Fibroblast of skin of left quadriceps (primary cell): ENCODE data around the gene AFM.
A peak's percentile ranks its signal among the peaks of the same experiment; 100 is the strongest.

Source experiments
- DNase-seq, 2 experiments: peaks; one replicate each; pipeline ENCODE4 v3.0.0-alpha.2; 2013; ENCODE audit warnings: low read depth in 2 of 2

Gene AFM

DNA sequence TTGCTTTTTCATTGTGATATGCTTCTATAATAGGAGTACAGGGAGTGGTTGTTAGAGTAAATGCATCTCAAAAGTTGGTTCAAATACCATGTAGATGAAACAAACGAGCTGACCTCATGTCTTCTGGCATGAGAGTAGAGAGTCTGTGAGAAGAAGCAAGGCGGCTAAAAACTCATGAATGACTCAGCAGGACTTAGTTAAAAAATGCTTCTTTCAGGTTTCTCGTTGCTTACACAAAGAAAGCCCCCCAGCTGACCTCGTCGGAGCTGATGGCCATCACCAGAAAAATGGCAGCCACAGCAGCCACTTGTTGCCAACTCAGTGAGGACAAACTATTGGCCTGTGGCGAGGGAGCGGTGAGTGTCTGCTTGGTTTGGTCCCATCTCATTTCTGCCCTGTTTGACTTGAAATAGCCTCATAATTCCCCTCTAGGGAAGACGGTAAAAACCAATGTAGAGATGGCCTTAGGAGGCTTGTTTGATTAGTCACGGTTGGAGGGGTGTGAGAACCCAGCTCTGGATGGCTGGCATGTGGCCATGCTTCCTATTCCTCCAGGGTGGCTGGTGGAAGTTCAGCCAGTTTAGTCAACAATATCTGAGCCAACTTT, 31.0 kb upstream of the AFM start:
- peak; percentile 68 to 69 for DNase-seq

DNA sequence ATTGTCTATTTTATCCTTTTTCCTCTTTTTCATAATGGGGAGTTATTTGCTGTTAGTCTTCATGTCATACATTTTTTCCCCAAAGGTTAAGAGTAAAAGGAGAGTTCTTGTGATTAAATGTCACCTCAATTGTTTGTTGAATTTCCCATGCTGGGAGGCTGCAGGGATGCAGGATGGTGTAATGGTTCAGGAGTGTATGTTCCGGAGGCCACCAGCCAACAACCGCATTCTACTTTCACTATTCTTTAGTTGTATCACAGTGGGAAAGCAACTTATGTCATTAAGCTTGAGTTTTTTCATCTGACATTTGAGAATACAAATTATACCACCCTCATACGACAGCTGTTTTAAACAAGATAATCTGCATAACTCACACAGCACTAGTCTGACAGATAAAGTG, 30.1 kb upstream of the AFM start:
- no peak for DNase-seq

DNA sequence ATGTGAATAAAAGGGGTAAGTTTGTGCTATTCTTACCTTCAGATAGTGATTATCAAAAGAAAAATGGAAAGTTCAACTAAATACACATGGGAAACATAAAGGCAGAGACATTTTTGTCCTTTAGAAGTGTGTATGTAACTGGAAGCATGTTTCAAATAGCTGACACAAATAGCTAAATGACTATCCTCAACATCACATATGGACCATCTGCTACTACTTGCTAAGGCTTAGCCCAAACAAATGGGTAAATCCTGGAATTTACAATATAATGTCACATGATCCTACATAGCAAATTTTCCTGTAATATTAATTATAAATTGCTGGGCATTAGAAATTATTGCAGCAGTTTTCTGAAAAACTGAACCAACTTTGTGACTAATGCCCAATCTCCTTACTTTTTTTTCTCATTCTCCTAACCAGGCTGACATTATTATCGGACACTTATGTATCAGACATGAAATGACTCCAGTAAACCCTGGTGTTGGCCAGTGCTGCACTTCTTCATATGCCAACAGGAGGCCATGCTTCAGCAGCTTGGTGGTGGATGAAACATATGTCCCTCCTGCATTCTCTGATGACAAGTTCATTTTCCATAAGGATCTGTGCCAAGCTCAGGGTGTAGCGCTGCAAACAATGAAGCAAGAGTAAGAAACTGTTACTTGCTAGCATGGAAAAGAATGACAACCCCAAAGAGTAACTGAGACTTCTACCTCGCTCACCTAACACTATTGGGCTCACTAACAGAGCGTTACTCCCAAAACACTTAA, 29.4 kb upstream of the AFM start:
- DNase-seq, result no peak

DNA sequence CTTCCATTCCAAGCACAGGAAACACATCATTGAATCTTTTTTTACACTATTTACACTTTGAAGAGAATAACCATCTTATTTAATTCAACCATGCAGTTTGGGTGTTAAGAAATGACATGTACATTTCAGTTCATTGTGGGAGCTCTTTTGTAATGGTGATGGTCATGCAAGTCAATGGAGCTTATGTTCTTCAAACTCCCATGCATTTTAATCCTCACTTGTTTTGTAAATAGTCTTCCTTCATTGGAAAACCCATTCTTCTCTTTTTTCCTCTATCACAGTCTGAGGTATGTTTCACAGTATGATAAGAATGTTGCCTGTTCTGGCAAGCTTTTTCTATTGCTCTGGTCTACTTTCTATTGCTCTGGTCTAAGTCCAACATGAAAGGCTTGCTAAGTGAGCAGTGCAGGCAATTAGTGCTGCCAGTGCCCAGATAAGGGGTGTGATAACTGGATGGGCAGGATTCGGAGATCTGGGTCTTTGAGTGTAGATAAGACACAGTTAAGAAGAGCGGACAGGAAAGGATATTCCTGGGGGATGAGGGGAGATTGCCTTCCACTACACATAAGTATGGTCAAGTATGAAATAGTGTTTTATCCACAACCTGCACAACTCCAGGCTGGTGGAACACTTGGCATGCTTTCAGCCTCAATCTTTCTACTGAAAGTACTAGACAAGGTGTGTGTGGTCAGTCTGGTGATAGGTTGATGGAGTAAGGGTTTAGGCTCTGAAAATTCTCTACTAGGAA, 28.4 kb upstream of the AFM start:
- DNase-seq, result no peak

DNA sequence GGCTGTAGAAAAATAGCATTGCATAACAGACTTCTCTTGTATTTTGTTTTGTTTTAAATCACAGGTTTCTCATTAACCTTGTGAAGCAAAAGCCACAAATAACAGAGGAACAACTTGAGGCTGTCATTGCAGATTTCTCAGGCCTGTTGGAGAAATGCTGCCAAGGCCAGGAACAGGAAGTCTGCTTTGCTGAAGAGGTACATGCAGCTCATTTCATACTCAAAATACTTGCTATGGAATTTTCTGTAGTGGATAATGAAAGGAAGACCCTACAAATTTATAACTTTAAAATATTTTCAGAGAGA, 27.9 kb upstream of the AFM start:
- DNase-seq, result no peak

DNA sequence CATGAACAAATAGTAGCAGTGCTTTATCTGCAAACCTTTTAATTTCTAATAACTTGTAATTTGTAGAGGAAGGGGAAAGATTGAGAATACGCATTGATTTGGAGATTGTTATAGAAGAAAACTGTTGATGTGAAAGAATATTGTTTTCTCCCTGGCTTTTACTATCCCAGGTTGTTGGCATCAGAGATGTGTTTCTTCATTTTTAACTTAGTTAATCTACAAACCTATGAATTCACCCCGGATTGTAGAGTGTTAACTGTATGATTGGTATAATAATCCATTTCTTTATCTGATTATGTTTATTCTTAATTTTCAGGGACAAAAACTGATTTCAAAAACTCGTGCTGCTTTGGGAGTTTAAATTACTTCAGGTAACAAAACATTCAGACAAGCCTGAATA, 26.6 kb upstream of the AFM start:
- DNase-seq, result no peak

DNA sequence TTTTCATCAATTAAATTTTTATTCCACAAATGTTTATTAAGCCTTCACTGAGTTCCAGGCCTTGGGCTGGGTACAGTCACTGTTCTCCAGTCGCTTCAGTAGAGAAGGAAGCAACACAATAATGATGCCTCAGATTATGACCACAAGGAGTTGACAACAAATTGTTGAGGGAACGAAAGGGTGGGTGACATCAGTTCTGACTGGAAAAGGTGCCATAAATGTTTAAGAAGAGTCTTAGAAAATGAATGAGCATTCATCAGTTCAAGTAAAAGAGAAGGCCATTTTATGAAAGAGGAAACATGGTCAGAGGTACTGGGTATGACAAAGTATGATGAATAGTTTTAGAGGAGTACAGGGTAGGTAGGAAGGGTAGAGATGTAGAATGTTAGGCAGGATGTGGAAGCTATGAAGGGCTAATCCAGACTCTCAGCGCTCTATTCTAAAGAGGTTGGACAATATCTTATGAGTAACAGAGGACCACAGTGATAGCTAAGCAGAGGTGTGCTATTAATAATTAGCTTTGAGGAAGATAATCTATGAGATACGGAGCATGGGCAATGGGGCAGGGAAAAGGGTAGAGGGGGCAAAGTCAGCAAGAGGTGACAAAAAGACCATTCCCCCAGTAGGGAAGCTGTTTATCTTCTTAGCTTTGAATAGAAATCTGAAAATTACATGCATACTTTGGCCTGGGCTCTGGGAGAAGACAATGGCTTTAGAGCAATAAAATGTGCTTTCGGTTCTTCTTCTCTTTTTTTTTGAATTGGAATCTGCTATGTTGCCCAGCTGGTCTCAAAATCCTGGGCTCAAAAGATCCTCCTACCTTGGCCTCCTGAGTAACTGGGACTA, 25.1 kb upstream of the AFM start:
- DNase-seq, result no peak

DNA sequence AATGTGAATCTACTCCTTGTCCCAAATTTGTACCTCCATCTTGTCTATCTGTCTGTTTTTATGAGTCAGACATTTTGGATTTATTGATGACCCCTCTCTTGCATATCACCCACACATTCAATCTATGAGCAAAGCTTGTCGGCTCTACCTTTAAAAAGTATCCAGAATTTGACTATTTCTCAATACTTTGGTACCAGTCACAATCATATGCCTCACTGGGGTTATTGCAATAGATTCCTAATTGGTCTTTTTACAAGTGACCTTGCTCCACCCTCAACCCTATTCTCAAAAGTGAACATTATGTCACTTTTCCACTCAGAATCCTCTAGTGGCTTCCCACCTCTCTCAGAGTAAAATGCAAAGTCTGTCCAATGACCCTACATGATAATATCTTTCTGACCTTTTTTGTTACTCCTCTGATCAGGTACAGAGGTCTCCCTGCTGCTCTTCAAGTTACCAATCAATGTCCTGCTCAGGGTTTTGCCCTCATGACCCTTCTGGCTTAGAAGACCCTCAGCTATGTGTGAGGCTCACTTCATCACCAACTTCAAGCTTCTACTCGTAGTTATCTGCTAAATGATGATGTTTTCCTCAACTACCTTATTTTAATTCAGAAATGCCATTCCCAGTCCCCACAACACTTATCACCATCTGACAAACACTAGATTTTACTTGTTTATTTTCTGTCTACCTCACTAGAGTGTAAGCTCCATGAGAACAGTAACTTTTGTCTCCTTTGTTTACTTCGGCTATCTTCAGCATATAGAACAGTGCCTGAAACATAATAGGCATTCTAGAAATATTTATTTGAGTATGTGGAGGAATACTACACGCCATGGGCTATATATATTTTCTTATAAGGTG, 23.1 kb upstream of the AFM start:
- DNase-seq, result no peak

DNA sequence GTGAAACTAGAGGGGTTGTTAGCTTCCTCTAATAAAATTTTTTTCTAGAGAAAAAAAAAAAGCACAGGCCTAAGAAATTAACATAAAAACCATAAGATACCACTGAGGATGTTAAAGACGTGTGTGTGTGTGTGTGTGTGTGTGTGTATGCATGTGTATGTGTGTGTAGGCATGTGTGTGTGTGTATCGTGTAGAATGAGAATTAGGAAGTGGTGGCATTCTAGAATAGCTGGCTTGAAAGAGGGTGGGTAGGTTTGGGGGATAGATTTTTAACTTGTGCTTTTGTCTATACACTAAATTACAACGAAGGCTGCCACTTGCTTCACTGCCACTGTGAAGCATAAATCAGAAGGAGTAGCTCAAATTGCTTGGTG, 22.5 kb upstream of the AFM start:
- DNase-seq, result no peak

DNA sequence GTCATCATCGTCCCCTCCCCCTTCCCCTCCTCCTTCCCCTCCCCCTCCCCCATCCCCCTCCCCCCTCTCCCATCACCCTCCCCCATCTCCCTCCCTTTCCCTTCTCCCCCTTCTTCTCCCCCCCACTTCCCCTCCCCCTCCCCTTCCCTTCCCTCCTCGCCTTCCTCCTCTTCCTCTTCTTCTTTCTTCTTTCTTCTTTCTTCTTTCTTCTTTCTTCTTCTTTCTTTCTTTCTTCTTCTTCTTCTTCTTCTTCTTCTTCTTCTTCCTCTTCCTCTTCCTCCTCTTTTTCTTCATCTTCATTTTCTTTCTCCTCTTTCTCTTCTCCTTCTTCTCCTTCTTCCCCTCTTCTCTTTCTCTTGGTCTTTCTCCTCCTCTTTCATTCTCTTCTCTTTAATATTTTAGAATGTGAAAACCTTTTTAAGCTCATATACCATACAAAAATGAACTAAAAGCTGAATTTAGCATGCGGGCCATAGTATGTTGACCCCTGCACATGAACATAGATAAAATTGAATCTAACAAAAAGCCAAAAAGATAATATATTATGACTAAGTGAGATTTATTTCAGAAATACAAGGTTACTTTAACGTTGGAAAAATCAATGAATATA, 20.5 kb upstream of the AFM start:
- no peak for DNase-seq

DNA sequence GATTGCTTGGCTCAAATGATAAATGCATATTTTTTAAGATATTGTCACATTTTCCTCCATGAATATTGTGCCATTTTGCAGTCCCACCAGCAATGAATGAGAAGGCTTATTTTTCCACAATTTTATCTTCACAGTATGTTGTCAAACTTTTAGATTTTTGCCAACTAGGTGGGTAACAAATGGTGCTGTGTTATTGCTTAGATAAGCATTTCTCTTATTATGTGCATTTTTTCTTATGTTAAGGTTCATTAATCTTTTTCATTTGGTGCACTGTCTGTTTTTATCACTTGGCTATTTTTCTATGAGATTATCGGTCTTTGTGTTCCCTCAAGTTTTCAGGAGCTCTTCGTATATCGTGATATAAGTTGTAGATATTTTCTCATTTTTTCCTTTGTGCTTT, 13.4 kb upstream of the AFM start:
- no peak for DNase-seq

DNA sequence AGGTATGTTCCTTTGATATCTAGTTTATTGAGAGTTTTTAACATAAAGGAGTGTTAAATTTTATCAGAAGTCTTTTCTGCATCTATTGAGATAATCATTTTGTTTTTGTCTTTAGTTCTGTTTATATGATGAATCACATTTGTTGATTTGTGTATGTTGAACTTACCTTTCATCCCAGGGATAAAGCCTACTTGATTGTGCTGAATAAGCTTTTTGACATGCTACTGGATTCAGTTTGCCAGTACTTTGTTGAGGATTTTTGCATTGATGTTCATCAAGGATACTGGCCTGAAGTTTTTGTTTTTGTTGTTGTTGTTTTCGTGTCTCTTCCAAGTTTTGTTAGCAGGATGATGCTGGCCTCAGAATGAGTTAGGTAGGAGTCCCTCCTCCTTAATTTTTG, 10.8 kb upstream of the AFM start:
- no peak for DNase-seq

DNA sequence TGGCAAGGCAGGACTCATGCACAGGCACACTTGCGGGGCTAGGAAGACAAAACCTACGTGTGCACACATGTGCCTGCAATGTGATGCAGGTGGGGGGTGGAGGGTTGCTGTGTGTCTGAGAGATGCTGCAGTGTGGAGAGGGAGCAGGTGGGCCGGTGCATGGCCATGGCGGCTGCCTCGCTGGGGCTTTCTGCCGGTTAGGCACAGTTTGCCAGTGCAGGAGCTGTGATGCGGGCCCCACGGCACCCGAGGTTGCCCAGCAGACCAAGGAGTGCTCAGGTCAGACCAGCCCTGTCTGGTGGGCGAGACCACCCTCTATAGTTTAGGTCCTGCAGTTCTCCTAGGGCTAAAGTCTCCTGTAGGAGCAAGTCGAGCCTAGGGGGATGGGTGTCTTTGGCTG, 4.4 kb upstream of the AFM start:
- no peak for DNase-seq

DNA sequence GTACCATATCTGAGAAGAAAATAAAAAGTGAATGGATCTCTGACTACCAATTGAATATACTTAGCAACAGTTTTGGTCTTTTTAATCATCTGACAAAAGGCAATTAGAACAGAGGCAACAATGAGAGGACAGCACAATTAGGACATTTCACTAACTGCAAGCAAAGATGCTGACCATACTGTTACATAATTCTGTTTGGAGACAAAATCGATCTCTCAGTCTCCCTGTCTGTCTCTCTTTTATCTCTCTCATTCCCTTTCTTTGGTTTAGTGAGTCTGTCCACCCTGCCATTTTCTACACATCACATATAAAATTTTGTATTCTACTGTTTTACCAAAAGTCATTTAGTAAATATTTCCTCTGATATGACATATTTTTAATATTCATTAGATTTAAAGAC, 2.2 kb upstream of the AFM start:
- no peak for DNase-seq

DNA sequence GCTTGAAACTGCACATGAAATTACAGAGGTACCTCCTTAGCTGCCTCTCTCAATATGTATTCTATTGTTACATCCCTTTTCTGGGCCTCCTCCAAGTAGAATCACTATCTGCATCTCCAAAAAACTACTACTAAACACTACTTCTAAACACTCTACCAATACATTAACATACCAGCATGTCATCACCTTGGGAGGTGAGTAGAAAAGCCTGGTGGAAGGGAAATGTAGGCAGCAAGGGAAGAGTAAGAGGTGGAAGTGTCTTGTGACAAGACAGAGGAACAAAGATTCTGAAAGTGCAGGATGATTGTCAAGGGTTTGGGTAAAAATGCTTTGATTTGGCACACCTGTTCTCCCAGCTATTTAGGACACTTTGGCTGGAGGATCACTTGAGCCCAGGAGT, 3.5 kb downstream of the AFM start:
- DNase-seq, result no peak

DNA sequence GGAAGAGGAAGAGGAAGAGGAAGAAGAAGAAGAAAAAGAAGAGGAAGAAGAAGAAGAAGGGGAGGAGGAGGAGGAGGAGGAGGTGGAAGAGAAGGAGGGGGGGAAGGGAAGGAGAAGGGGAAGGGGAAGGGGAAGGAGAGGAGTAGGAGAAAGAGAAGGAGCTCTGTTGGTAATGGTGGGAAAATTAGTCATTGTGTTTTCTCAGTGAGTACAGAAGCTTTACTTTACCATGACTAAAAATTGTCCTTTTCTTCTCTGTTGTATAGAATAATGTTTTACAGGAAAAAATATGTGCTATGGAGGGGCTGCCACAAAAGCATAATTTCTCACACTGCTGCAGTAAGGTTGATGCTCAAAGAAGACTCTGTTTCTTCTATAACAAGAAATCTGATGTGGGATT, 4.1 kb downstream of the AFM start:
- DNase-seq, result no peak

DNA sequence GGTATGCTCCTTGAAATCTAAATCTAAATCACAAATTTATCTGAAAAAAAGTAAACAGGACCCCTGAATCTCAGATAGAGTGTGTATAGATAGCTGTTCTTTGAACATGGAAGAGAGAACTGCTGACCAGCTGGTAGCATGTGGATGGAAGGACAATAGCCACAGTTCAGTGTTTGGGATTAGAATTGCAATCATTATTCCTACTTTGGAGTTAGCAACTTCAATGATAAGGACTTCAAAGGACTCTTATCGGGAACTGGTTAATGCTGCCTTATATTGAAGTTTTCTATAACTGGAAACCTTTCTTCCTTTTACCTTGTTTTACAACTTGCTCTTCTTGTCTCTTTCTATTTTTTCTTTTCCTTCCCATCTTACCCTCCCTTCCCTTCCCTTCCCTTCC, 5.0 kb downstream of the AFM start:
- DNase-seq, result no peak

DNA sequence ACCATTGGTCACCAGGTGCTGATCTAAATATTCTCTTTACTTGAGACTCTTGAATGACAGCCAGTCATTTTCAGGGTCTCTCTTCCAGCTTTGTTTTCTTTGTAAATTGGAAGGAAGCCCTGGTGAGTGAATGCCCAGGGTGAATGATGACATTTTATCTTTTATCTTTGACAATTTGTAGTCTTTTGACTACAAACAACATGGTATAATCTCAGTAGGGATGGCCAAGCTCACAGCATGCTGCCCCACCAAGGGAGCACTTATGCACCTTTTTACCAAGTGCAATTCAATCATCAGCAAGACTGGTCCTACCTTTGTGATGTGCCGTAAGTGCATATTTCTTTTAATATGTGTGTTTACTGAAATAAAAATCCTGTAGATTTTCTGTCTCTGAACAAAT, 5.7 kb downstream of the AFM start:
- DNase-seq, result no peak

DNA sequence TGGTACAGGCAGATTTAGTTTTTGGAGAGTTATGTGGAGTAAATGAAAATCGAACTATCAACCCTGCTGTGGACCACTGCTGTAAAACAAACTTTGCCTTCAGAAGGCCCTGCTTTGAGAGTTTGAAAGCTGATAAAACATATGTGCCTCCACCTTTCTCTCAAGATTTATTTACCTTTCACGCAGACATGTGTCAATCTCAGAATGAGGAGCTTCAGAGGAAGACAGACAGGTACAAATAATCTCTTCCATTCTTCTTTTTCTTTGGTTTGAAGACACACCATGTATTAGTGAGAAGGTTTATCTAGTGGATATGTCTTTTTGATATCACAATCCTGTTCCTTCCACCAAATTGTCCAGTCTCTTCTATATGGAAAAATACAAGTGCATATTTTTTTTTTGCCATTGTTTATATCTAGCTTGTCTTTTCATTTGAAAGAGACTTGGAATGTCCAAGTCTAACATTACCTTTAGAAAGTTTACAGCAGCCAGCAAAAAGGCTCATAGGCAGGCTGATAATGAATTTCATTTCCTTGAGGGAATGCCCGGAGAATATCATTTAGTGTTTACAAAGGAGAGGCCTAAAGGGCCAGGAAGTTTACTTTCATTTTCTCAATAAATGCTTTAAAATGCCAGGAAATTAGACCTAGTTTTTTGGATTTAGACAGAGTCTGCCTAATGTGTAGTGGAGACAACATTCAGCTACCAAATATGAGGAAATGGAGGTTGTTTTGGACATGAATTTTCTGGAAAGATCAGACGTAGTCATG, 18.6 kb downstream of the AFM start:
- DNase-seq, result no peak

DNA sequence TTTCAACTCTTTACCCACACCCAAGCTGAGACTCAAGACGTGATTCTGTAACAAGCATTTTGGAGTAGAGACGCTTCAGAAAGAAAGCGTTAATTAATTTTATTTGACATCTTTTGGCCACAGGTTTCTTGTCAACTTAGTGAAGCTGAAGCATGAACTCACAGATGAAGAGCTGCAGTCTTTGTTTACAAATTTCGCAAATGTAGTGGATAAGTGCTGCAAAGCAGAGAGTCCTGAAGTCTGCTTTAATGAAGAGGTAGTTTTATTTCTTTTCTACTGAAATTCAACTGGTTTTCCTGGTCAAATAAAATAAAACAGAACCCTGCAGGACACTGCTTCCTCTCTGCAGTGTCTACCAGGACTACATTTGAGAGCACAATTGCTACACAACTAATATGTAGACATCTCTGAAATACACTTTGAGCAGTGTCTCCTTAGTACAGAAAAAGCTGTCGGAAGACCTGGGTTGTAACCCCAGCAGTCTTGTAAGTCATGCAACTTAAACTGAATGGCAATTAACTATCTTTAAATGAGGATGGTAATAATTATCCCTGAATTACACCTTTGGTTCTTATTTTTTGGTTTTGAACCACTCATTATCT, 20.2 kb downstream of the AFM start:
- no peak for DNase-seq
